UCSD-AML1 (cell line): Measurements from ENCODE around the gene SPON2.

Experiments used
- DNase-seq: peaks from one replicate; lab custom pipeline; 2025; ENCODE audit not compliant: unreplicated experiment; lab: John Stamatoyannopoulos, UW

The SPON2 gene

GRCh38 chr4:1195109-1195671 lies 22.8 kb upstream of the SPON2 start:
- DNase-seq = no peak

- no peak for DNase-seq
Measured at GRCh38 chr4:1194010-1194900, 21.9 kb upstream of the SPON2 start.

- no peak for DNase-seq
Measured at GRCh38 chr4:1193206-1194009, 21.0 kb upstream of the SPON2 start.

GRCh38 chr4:1192493-1193205 lies 20.3 kb upstream of the SPON2 start:
- DNase-seq = no peak

- DNase-seq = no peak
Measured at GRCh38 chr4:1192091-1192492, 19.7 kb upstream of the SPON2 start.

GRCh38 chr4:1191621-1192020 lies 19.2 kb upstream of the SPON2 start:
- DNase-seq = no peak

GRCh38 chr4:1187182-1187581 lies 14.8 kb upstream of the SPON2 start:
- no peak for DNase-seq

GRCh38 chr4:1183985-1184773 lies 11.8 kb upstream of the SPON2 start:
- no peak for DNase-seq

GRCh38 chr4:1182313-1182712 lies 9.9 kb upstream of the SPON2 start:
- DNase-seq = no peak

- DNase-seq = no peak
Measured at GRCh38 chr4:1180663-1181062, 8.3 kb upstream of the SPON2 start.

GRCh38 chr4:1179976-1180375 lies 7.6 kb upstream of the SPON2 start:
- no peak for DNase-seq

- no peak for DNase-seq
Measured at GRCh38 chr4:1179089-1179441, 6.7 kb upstream of the SPON2 start.

GRCh38 chr4:1178300-1179088 lies 6.1 kb upstream of the SPON2 start:
- DNase-seq = no peak

GRCh38 chr4:1177274-1178141 lies 5.1 kb upstream of the SPON2 start:
- DNase-seq = no peak

GRCh38 chr4:1176398-1177273 lies 4.3 kb upstream of the SPON2 start:
- no peak for DNase-seq

GRCh38 chr4:1175635-1176229 lies 3.3 kb upstream of the SPON2 start:
- no peak for DNase-seq

- DNase-seq = no peak
Measured at GRCh38 chr4:1174941-1175634, 2.7 kb upstream of the SPON2 start.
